GM21619 (cell line): ENCODE measurements around the gene ARPC1B.

ENCODE experiments used
- ATAC-seq: cut with Tn5 transposase; IDR thresholded peaks from one replicate; pipeline ENCODE4 v1.9.1; 2021; ENCODE audit not compliant: unreplicated experiment

ARPC1B gene

DNA sequence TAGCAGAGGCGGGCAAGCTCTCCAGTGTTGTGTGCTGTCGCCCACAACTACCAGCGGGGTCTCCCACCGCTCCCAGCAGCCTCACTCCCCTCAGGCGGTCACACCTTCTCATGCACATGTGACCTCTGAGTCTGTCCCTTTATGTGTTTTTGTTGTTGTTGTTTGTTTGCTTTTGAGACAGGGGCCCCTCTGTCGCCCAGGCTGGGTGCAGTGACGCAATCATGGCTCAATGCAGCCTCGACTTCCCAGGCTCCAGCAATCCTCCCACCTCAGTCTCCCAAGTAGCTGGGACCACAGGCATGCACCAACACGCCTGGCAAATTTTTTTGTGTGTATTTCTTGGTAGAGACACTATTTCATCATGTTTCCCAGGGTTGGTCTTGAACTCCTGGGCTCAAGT, 65.7 kb downstream of the ARPC1B start:
- no peak for ATAC-seq
